NB4 (cell line): ENCODE data around the gene TGIF1.

Experiments used
- DNase-seq: peaks from one replicate; pipeline ENCODE4 v3.0.0; 2010; ENCODE audit warnings: low read depth
- H3K4me3 ChIP-seq: one replicate; pipeline ENCODE4 v1.5.1; 2011; ENCODE audit warnings: mild to moderate bottlenecking, low read depth, low read length, moderate library complexity
- CTCF ChIP-seq: IDR thresholded peaks from one replicate; pipeline ENCODE4 v1.5.1; 2012; ENCODE audit warnings: low read depth, low read length
- MYC ChIP-seq: IDR thresholded peaks from 2 replicates; pipeline ENCODE4 v1.6.1; 2011; ENCODE audit warnings: low read depth, low read length
- POLR2A ChIP-seq: IDR thresholded peaks from 2 replicates; pipeline ENCODE4 v1.6.1; 2011; ENCODE audit warnings: mild to moderate bottlenecking; ENCODE audit not compliant: insufficient read length; ENCODE audit errors: extremely low read depth
- TF ChIP-seq, protein P1 (sequence below): IDR thresholded peaks from 2 replicates; pipeline ENCODE4 v1.6.1; 2011; ENCODE audit warnings: low read depth, low read length

TGIF1 gene

GRCh38 chr18:3489462-3489861, 39.5 kb downstream of the TGIF1 start:
- TF ChIP-seq POLR2A (no peak), CTCF (no peak), MYC (no peak)
- TF ChIP-seq, protein P1, sequence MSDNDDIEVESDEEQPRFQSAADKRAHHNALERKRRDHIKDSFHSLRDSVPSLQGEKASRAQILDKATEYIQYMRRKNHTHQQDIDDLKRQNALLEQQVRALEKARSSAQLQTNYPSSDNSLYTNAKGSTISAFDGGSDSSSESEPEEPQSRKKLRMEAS: no peak
- H3K4me3 ChIP-seq: no peak overlapping the region
- DNase-seq: no peak

- TF ChIP-seq POLR2A (no peak), CTCF (no peak), MYC (no peak)
- TF ChIP-seq, protein P1: no peak
- no peak for DNase-seq
- H3K4me3 ChIP-seq: no peak overlapping the region
Observed at GRCh38 chr18:3491981-3492555, 42.1 kb downstream of the TGIF1 start.

DNA sequence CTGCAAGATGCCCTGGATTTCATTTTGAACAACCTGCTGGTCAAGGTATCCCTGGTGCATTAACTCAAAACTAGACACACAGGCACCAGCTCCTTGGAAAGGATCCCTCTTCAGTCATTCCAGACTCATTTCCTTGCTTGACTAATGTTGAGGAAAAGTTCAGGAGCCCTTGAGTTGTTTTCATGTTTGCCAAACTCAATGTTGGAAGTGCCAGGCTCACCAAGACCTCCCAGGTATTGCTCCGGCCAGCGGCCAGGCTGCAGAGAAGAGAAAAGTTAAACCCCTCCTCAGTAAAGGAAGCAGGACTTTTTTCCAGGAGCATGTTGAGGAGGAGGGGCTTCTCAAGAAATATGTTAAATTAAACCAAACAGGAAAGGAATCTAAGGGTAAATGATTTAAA, 42.7 kb downstream of the TGIF1 start:
- no peak overlapping the region for H3K4me3 ChIP-seq
- TF ChIP-seq POLR2A (no peak), MYC (no peak), CTCF (no peak)
- TF ChIP-seq, protein P1: no peak
- no peak for DNase-seq

- TF ChIP-seq POLR2A (peak; percentile 39), MYC (no peak)
- peak; percentile 45 for DNase-seq
- H3K4me3 ChIP-seq: peak overlapping the region; percentile 58
Observed at GRCh38 chr18:3493501-3494244, 43.7 kb downstream of the TGIF1 start.

- H3K4me3 ChIP-seq: no peak overlapping the region
- TF ChIP-seq CTCF (no peak), MYC (no peak)
- TF ChIP-seq, protein P1: no peak
- DNase-seq: no peak
Observed at GRCh38 chr18:3494245-3494526, 44.2 kb downstream of the TGIF1 start.

GRCh38 chr18:3494569-3494968, 44.6 kb downstream of the TGIF1 start:
- no peak for TF ChIP-seq CTCF
- TF ChIP-seq MYC: no peak
- TF ChIP-seq, protein P1: no peak
- TF ChIP-seq POLR2A: no peak
- DNase-seq: no peak
- H3K4me3 ChIP-seq: no peak overlapping the region
